Thymus (tissue), 14 donors: Measurements from ENCODE around the gene OR2A7. TPM values are rescaled to one million over a fixed set of nuclear protein-coding genes. Genes with fewer than 3 reads are reported as not detected.
"Not testable (repeated sequence)": the region's sequence is repeated elsewhere in the genome, so short reads cannot be mapped to it uniquely, and the experiment has no call there.

Experiments used
- DNase-seq, 9 donors: peaks; one replicate each; pipeline ENCODE4 v3.0.0-alpha.2; 2013; ENCODE audit warnings: low spot score in 9 of 9, low read depth in 6 of 9, missing footprints in 1 of 9
- H3K27ac ChIP-seq, 2 donors: one replicate each; pipeline ENCODE4 v1.5.1; 2013; ENCODE audit warnings: control low read depth in 1 of 2, low read depth in 1 of 2, low read length in 1 of 2, mild to moderate bottlenecking in 1 of 2, moderate library complexity in 1 of 2
- H3K27me3 ChIP-seq, 2 donors: one replicate each; pipeline ENCODE4 v1.5.1; 2013; ENCODE audit warnings: low read length in 1 of 2; ENCODE audit not compliant: control insufficient read depth in 2 of 2, insufficient read depth in 1 of 2
- H3K36me3 ChIP-seq, 2 donors: one replicate each; pipeline ENCODE4 v1.5.1; 2013; ENCODE audit warnings: low read length in 1 of 2, mild to moderate bottlenecking in 1 of 2, moderate library complexity in 1 of 2; ENCODE audit not compliant: control insufficient read depth in 2 of 2, insufficient read depth in 2 of 2
- H3K4me1 ChIP-seq, 2 donors: one replicate each; pipeline ENCODE4 v1.5.1; 2013; ENCODE audit warnings: low read length in 2 of 2; ENCODE audit not compliant: control insufficient read depth in 2 of 2, insufficient read depth in 2 of 2
- H3K4me3 ChIP-seq, 2 donors: one replicate each; pipeline ENCODE4 v1.5.1; 2013; ENCODE audit warnings: low read length in 2 of 2, control low read depth in 1 of 2, mild to moderate bottlenecking in 1 of 2
- H3K9me3 ChIP-seq, 2 donors: one replicate each; pipeline ENCODE4 v1.5.1; 2013; ENCODE audit warnings: low read length in 1 of 2, mild to moderate bottlenecking in 1 of 2; ENCODE audit not compliant: control insufficient read depth in 2 of 2, insufficient read depth in 1 of 2
- WGBS: extraction: QIAGEN DNeasy Blood & Tissue Kit; methylation state at CpG from one replicate; pipeline ENCODE4 v1.1.7; 2013; 5-methylcytosine and 5-hydroxymethylcytosine counted together
- long read RNA-seq, 10 donors: transcript quantifications; one replicate each; lab custom pipeline, GENCODE V29; 2026
- polyA plus RNA-seq: library from polyadenylated mRNA; stranded (reverse); fragments of 200-250 nt; gene quantifications from one replicate; pipeline ENCODE4 v1.2.3, GENCODE V29; 2013
- total RNA-seq: library from RNA; stranded (reverse); fragments of 120-200 nt; gene quantifications from one replicate; pipeline ENCODE4 v1.2.4, GENCODE V29; 2013
- donor health status: healthy.

Gene OR2A7
- total RNA-seq: 0.24 TPM
- 1.4 TPM for polyA plus RNA-seq
- long read RNA-seq, donor 1: 0 reads
- long read RNA-seq, donor 2: 0 reads
- long read RNA-seq, donor 3, partial matches to known transcripts: 0 of 1 reads
- long read RNA-seq, donor 3, other reads (novel, unspliced or antisense): 0 of 1 reads
- long read RNA-seq, donor 4, partial matches to known transcripts: 0 of 1 reads
- long read RNA-seq, donor 4, other reads (novel, unspliced or antisense): 0 of 1 reads
- long read RNA-seq, donor 5: 0 reads
- long read RNA-seq, donor 6, partial matches to known transcripts: 0 of 1 reads
- long read RNA-seq, donor 6, other reads (novel, unspliced or antisense): 0 of 1 reads
- long read RNA-seq, donor 7, partial matches to known transcripts: 0 of 1 reads
- long read RNA-seq, donor 7, other reads (novel, unspliced or antisense): 0 of 1 reads
- long read RNA-seq, donor 8: 0 reads
- long read RNA-seq, donor 9: 0 reads
- long read RNA-seq, donor 10: 0 reads

- H3K4me1 ChIP-seq, H3K27ac ChIP-seq, H3K27me3 ChIP-seq, H3K36me3 ChIP-seq, H3K4me3 ChIP-seq, H3K9me3 ChIP-seq, DNase-seq: not testable (repeated sequence)
- 96% methylated on average over 6 of the region's 7 CpGs for WGBS
Observed at GRCh38 chr7:144264692-144265091, at the start of gene OR2A7. Gene OR2A7, minus strand, starts transcription at chr7:144264792. Its CDS starts 5,164 bp downstream, at chr7:144259628.

GRCh38 chr7:144311872-144312469 is 47.4 kb upstream of the OR2A7 start, which contains the start of gene OR2A1:
Gene OR2A1, plus strand, starts transcription at chr7:144312419. Its CDS starts 5,706 bp downstream, at chr7:144318125.
- not testable (repeated sequence) for H3K36me3 ChIP-seq, H3K9me3 ChIP-seq, H3K4me3 ChIP-seq, H3K4me1 ChIP-seq, H3K27ac ChIP-seq, H3K27me3 ChIP-seq, DNase-seq
- WGBS: no CpG with 5 or more reads among the region's 2 CpGs

GRCh38 chr7:144311218-144311617 is 46.6 kb upstream of the OR2A7 start:
- not testable (repeated sequence) for H3K9me3 ChIP-seq, H3K4me3 ChIP-seq, H3K27ac ChIP-seq, DNase-seq, H3K27me3 ChIP-seq, H3K4me1 ChIP-seq, H3K36me3 ChIP-seq
- WGBS: no CpG with 5 or more reads among the region's 2 CpGs

- not testable (repeated sequence) for H3K4me3 ChIP-seq, H3K27me3 ChIP-seq, H3K27ac ChIP-seq, H3K9me3 ChIP-seq, DNase-seq, H3K4me1 ChIP-seq, H3K36me3 ChIP-seq
- no CpG with 5 or more reads among the region's 2 CpGs for WGBS
Observed at GRCh38 chr7:144309702-144310101, 45.1 kb upstream of the OR2A7 start.

GRCh38 chr7:144305156-144305555 is 40.6 kb upstream of the OR2A7 start:
- not testable (repeated sequence) for H3K4me1 ChIP-seq, H3K9me3 ChIP-seq, H3K27me3 ChIP-seq, H3K27ac ChIP-seq, H3K36me3 ChIP-seq, DNase-seq, H3K4me3 ChIP-seq
- WGBS: no CpG with 5 or more reads among the region's 2 CpGs

- DNase-seq, H3K27me3 ChIP-seq, H3K4me1 ChIP-seq, H3K4me3 ChIP-seq, H3K9me3 ChIP-seq, H3K27ac ChIP-seq, H3K36me3 ChIP-seq: not testable (repeated sequence)
- WGBS: no CpG with 5 or more reads among the region's 5 CpGs
Observed at GRCh38 chr7:144303607-144304006, 39.0 kb upstream of the OR2A7 start.

GRCh38 chr7:144302578-144303303 is 38.1 kb upstream of the OR2A7 start:
- WGBS: no CpG with 5 or more reads among the region's 1 CpG
- not testable (repeated sequence) for H3K9me3 ChIP-seq, H3K4me1 ChIP-seq, H3K4me3 ChIP-seq, H3K27ac ChIP-seq, H3K36me3 ChIP-seq, DNase-seq, H3K27me3 ChIP-seq

- no CpG with 5 or more reads among the region's 60 CpGs for WGBS
- not testable (repeated sequence) for DNase-seq, H3K4me3 ChIP-seq, H3K27me3 ChIP-seq, H3K36me3 ChIP-seq, H3K27ac ChIP-seq, H3K4me1 ChIP-seq, H3K9me3 ChIP-seq
Observed at GRCh38 chr7:144293794-144294499, 29.4 kb upstream of the OR2A7 start.
